ENCODE measurements around the gene CXCR1. TPM values are rescaled to one million over a fixed set of nuclear protein-coding genes. Genes with fewer than 3 reads are reported as not detected.
"Not testable (repeated sequence)": the region's sequence is repeated elsewhere in the genome, so short reads cannot be mapped to it uniquely, and the experiment has no call there.

Gene CXCR1
- total and polyA plus RNA-seq, 5 donors from 2014 or later, result 0.08 to 0.94 (median 0.46) TPM; not detected in 1

DNA sequence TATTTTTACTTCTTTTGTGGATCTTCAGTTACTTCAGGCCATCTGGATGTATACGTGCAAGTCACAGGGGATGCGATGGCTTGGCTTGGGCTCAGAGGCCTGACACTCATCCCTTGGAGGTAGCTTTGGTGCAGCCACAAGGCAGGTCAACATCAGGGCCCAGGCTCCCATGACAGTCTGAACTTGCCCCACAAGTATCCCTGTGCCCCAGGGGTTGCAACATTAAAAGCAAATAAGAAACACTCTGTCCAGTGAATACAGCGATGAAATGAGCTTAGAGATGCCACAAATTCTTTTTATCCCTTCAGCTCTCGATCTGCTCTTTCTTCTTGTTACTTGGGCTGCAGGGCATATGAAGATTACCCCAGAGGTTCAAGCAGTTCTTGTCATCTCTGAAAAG, 13.0 kb upstream of the CXCR1 start:
- Histone ChIP-seq H3K27me3 (ENCODE audit: control insufficient read depth, insufficient read depth, low read length) (no peaks in the 10 kb centered on the region), H3K36me3 (ENCODE audit: control insufficient read depth, insufficient read depth, low read length) (no peaks in the 10 kb centered on the region), H3K4me3 (ENCODE audit: low read depth, low read length) (no peak overlapping the region), H3K4me1 (ENCODE audit: control insufficient read depth, insufficient read depth, low read length, poor library complexity, severe bottlenecking) (no peaks in the 10 kb centered on the region), H3K9me3 (ENCODE audit: control insufficient read depth in 2 of 2, low read length in 2 of 2) (no peaks in the 10 kb centered on the region), H3K27ac (ENCODE audit: insufficient read depth, low read length, poor library complexity, severe bottlenecking) (no peak overlapping the region)
- Mint-ChIP-seq H3K27ac (no peak overlapping the region), H3K9me3 (peaks cover 0 to 1% (median 0%) of the 10 kb centered on the region in 7 donors), H3K36me3 (no peaks in the 10 kb centered on the region), H3K4me3 (no peak overlapping the region), H3K4me1 (no peaks in the 10 kb centered on the region), H3K27me3 (peaks cover 29% of the 10 kb centered on the region)
- no peak for ATAC-seq (ENCODE audit: low read depth in 2 of 2)
- no peak for DNase-seq

GRCh38 chr2:218172845-218173244, 6.1 kb upstream of the CXCR1 start:
- no peaks in the 10 kb centered on the region for H3K36me3 ChIP-seq (ENCODE audit: control insufficient read depth, insufficient read depth, low read length)
- ATAC-seq (ENCODE audit: low read depth in 2 of 2), result no peak
- no peak for DNase-seq
- Mint-ChIP-seq H3K4me3 (no peak overlapping the region), H3K36me3 (no peaks in the 10 kb centered on the region), H3K27ac (no peak overlapping the region), H3K9me3 (no peaks in the 10 kb centered on the region), H3K4me1 (peaks cover 0 to 18% (median 4%) of the 10 kb centered on the region in 4 donors), H3K27me3 (peaks cover 14% of the 10 kb centered on the region)
- H3K4me1 ChIP-seq (ENCODE audit: control insufficient read depth, insufficient read depth, low read length, poor library complexity, severe bottlenecking), result peaks cover 10% of the 10 kb centered on the region
- H3K4me3 ChIP-seq (ENCODE audit: low read depth, low read length), result no peak overlapping the region
- no peaks in the 10 kb centered on the region for H3K9me3 ChIP-seq (ENCODE audit: control insufficient read depth in 2 of 2, low read length in 2 of 2)
- H3K27me3 ChIP-seq (ENCODE audit: control insufficient read depth, insufficient read depth, low read length), result peaks cover 7% of the 10 kb centered on the region
- no peak overlapping the region for H3K27ac ChIP-seq (ENCODE audit: insufficient read depth, low read length, poor library complexity, severe bottlenecking)

DNA sequence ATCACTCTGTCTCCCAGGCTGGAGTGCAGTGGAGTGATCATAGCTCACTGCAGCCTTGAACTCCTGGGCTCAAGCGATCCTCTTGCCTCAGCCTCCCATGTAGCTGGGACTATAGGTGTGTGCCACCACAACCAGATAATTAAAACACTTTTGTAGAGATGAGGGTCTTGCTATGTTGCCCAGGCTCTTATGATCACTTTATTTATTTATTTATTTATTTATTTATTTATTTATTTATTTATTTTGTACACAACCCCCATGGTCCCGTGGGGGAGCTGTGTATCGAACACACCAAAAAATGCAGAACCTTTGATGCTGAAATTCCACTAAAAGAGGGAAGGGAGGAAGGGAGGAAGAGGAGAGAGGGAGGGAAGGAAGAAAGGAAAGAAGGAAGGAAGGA, 5.0 kb upstream of the CXCR1 start:
- H3K4me3 Mint-ChIP-seq; H3K36me3 Mint-ChIP-seq; H3K36me3 ChIP-seq (ENCODE audit: control insufficient read depth, insufficient read depth, low read length); H3K27ac ChIP-seq (ENCODE audit: insufficient read depth, low read length, poor library complexity, severe bottlenecking); ATAC-seq (ENCODE audit: low read depth in 2 of 2); H3K9me3 Mint-ChIP-seq; H3K4me3 ChIP-seq (ENCODE audit: low read depth, low read length); H3K27ac Mint-ChIP-seq; DNase-seq; H3K9me3 ChIP-seq (ENCODE audit: control insufficient read depth in 2 of 2, low read length in 2 of 2); H3K27me3 ChIP-seq (ENCODE audit: control insufficient read depth, insufficient read depth, low read length): not testable (repeated sequence)
- H3K4me1 Mint-ChIP-seq, result peaks cover 4 to 29% (median 9%) of the 10 kb centered on the region in 4 donors
- peaks cover 19% of the 10 kb centered on the region for H3K4me1 ChIP-seq (ENCODE audit: control insufficient read depth, insufficient read depth, low read length, poor library complexity, severe bottlenecking)
- H3K27me3 Mint-ChIP-seq, result peaks cover 18% of the 10 kb centered on the region

DNA sequence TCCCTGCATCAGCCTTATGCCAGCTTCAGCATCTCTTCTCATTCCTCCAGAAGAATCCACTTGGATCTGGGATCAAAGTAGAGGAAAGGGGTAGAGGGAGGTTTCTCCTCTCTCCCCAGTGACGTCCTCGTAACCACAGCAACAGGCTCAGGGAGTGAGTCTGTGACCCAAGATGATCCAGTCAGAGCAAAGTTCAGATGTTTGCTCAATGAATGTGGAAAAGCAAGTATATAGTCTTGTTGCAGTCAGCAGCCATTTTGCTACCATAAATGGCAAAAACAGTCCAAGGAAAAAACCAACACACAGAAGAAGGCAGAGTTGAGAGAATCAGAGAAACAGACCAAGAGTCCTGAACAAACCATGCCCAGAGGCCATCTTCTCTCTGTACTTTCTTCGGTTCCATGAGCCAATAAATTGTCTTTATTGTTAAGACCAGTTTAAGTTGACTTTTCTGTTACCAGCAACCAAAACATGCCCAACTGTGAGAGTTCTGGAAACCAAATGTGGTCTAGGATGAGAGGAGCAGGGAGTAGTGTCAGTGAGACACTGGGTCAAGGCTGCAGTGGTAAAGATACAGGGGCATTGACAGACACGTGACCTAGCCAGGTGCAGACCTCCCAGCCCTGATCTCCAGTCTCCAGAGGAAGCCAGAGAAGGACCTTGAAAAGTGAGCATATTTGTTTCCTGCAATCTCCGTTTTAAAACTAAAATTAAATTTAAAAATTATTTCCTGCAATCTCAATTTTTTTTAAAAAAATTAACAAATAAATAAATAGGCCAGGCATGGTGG, 3.2 kb upstream of the CXCR1 start:
- Histone ChIP-seq H3K27ac (ENCODE audit: insufficient read depth, low read length, poor library complexity, severe bottlenecking) (no peak overlapping the region), H3K4me3 (ENCODE audit: low read depth, low read length) (no peak overlapping the region), H3K4me1 (ENCODE audit: control insufficient read depth, insufficient read depth, low read length, poor library complexity, severe bottlenecking) (peaks cover 24% of the 10 kb centered on the region), H3K36me3 (ENCODE audit: control insufficient read depth, insufficient read depth, low read length) (no peaks in the 10 kb centered on the region), H3K27me3 (ENCODE audit: control insufficient read depth, insufficient read depth, low read length) (peaks cover 9% of the 10 kb centered on the region), H3K9me3 (ENCODE audit: control insufficient read depth in 2 of 2, low read length in 2 of 2) (no peaks in the 10 kb centered on the region)
- ATAC-seq (ENCODE audit: low read depth in 2 of 2) (no peak), DNase-seq (no peak)
- Mint-ChIP-seq H3K9me3 (no peaks in the 10 kb centered on the region), H3K4me3 (peak overlapping the region in 1 of 4 donors; percentile 78), H3K27ac (no peak overlapping the region), H3K36me3 (no peaks in the 10 kb centered on the region), H3K27me3 (peaks cover 18% of the 10 kb centered on the region), H3K4me1 (peaks cover 8 to 41% (median 16%) of the 10 kb centered on the region in 4 donors)

GRCh38 chr2:218168635-218169462, 2.1 kb upstream of the CXCR1 start:
- Mint-ChIP-seq H3K27ac (peak overlapping the region in 2 of 3 donors; percentile 15 to 20), H3K4me1 (peaks cover 8 to 41% (median 17%) of the 10 kb centered on the region in 4 donors), H3K9me3 (no peaks in the 10 kb centered on the region), H3K27me3 (peaks cover 18% of the 10 kb centered on the region), H3K4me3 (no peak overlapping the region), H3K36me3 (no peaks in the 10 kb centered on the region)
- no peak overlapping the region for H3K27ac ChIP-seq (ENCODE audit: insufficient read depth, low read length, poor library complexity, severe bottlenecking)
- peaks cover 24% of the 10 kb centered on the region for H3K4me1 ChIP-seq (ENCODE audit: control insufficient read depth, insufficient read depth, low read length, poor library complexity, severe bottlenecking)
- H3K4me3 ChIP-seq (ENCODE audit: low read depth, low read length), result no peak overlapping the region
- H3K27me3 ChIP-seq (ENCODE audit: control insufficient read depth, insufficient read depth, low read length), result peaks cover 9% of the 10 kb centered on the region
- DNase-seq (peak; percentile 31 to 71 (median 51)), ATAC-seq (ENCODE audit: low read depth in 2 of 2) (no peak)
- no peaks in the 10 kb centered on the region for H3K36me3 ChIP-seq (ENCODE audit: control insufficient read depth, insufficient read depth, low read length)
- H3K9me3 ChIP-seq (ENCODE audit: control insufficient read depth in 2 of 2, low read length in 2 of 2), result no peaks in the 10 kb centered on the region

- Mint-ChIP-seq H3K27me3 (peaks cover 21% of the 10 kb centered on the region), H3K9me3 (no peaks in the 10 kb centered on the region), H3K27ac (no peak overlapping the region), H3K4me1 (peaks cover 8 to 41% (median 17%) of the 10 kb centered on the region in 4 donors), H3K36me3 (no peaks in the 10 kb centered on the region), H3K4me3 (no peak overlapping the region)
- DNase-seq (no peak), ATAC-seq (ENCODE audit: low read depth in 2 of 2) (no peak)
- peaks cover 24% of the 10 kb centered on the region for H3K4me1 ChIP-seq (ENCODE audit: control insufficient read depth, insufficient read depth, low read length, poor library complexity, severe bottlenecking)
- H3K27me3 ChIP-seq (ENCODE audit: control insufficient read depth, insufficient read depth, low read length), result peaks cover 14% of the 10 kb centered on the region
- no peaks in the 10 kb centered on the region for H3K36me3 ChIP-seq (ENCODE audit: control insufficient read depth, insufficient read depth, low read length)
- no peak overlapping the region for H3K4me3 ChIP-seq (ENCODE audit: low read depth, low read length)
- no peak overlapping the region for H3K27ac ChIP-seq (ENCODE audit: insufficient read depth, low read length, poor library complexity, severe bottlenecking)
- no peaks in the 10 kb centered on the region for H3K9me3 ChIP-seq (ENCODE audit: control insufficient read depth in 2 of 2, low read length in 2 of 2)
These were observed 1.3 kb upstream of the CXCR1 start for GRCh38 chr2:218168016-218168415.

DNA sequence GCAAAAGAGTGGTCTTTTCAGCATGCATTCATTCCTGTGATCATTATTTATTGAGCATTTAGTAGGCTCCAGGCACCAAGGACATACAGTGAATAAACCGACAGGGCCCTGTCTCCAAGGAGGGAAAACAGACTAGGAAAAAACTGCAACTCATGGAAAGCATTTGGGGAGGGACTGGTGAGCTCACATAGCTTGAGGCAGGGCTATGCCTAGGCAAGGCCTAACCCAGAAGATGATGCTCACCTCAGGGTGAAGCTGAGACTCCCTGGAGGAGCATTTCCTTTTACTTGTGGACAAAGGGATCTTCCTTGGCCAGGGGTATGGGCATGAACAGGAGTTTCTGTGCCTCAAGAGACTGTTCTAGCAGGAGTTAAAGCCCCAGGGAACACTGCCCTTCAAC, 3.9 kb downstream of the CXCR1 start:
- peaks cover 0 to 4% (median 0%) of the 10 kb centered on the region in 7 donors for H3K9me3 Mint-ChIP-seq
- H3K36me3 Mint-ChIP-seq, result no peaks in the 10 kb centered on the region
- Histone ChIP-seq H3K9me3 (ENCODE audit: control insufficient read depth in 2 of 2, low read length in 2 of 2) (no peaks in the 10 kb centered on the region), H3K27me3 (ENCODE audit: control insufficient read depth, insufficient read depth, low read length) (peaks cover 12% of the 10 kb centered on the region), H3K4me1 (ENCODE audit: control insufficient read depth, insufficient read depth, low read length, poor library complexity, severe bottlenecking) (peaks cover 14% of the 10 kb centered on the region), H3K4me3 (ENCODE audit: low read depth, low read length) (no peak overlapping the region), H3K36me3 (ENCODE audit: control insufficient read depth, insufficient read depth, low read length) (no peaks in the 10 kb centered on the region), H3K27ac (ENCODE audit: insufficient read depth, low read length, poor library complexity, severe bottlenecking) (no peak overlapping the region)
- peak overlapping the region in 1 of 3 donors; percentile 49 for H3K27ac Mint-ChIP-seq
- peaks cover 40% of the 10 kb centered on the region for H3K27me3 Mint-ChIP-seq
- peaks cover 8 to 25% (median 16%) of the 10 kb centered on the region in 4 donors for H3K4me1 Mint-ChIP-seq
- ATAC-seq (ENCODE audit: low read depth in 2 of 2) (no peak), DNase-seq (no peak)
- no peak overlapping the region for H3K4me3 Mint-ChIP-seq
